OCI-LY7 (cell line): ENCODE data around the gene DNALI1. TPM values are rescaled to one million over a fixed set of nuclear protein-coding genes. Genes with fewer than 3 reads are reported as not detected.
"Not testable (repeated sequence)": the region's sequence is repeated elsewhere in the genome, so short reads cannot be mapped to it uniquely, and the experiment has no call there.

ENCODE experiments used
- BruUV-seq: library from RNA; stranded (reverse); fragments of 400-500 nt; replicated peaks from 2 replicates; lab custom pipeline; 2021; lab: Mats Ljungman, UMichigan
- CTCF ChIA-PET: fragments of 300-600 bp; sonication (Branson Sonifier 250); formaldehyde crosslinking; loops from one replicate; lab custom pipeline; 2022; ENCODE audit warnings: antibody characterized with exemption; ENCODE audit not compliant: unreplicated experiment; lab: Charles Lee
- POLR2A ChIA-PET: fragments of 300-600 bp; sonication (Branson Sonifier 250); formaldehyde crosslinking; loops from one replicate; lab custom pipeline; 2022; ENCODE audit warnings: antibody characterized with exemption; lab: Charles Lee
- DNase-seq: peaks from one replicate; pipeline ENCODE4 v3.0.0-alpha.2; 2015; ENCODE audit warnings: low spot score
- H2AFZ ChIP-seq: fragments of 200-600 bp; sonication (generic), shearing (Covaris generic); 2 replicates; pipeline ENCODE4 v1.6.1; 2014; ENCODE audit warnings: mild to moderate bottlenecking, antibody characterized with exemption, low read length, moderate library complexity
- H3K27ac ChIP-seq: fragments of 200-600 bp; sonication (generic); 2 replicates; pipeline ENCODE4 v1.5.1; 2014; ENCODE audit warnings: mixed run types, low read depth, mild to moderate bottlenecking, moderate library complexity, low read length, inconsistent platforms; ENCODE audit not compliant: poor library complexity, severe bottlenecking
- H3K36me3 ChIP-seq: fragments of 200-600 bp; sonication (generic); 2 replicates; pipeline ENCODE4 v1.6.1; 2014; ENCODE audit warnings: mild to moderate bottlenecking, antibody characterized with exemption, low read length, moderate library complexity, mixed read lengths; ENCODE audit not compliant: insufficient read depth
- H3K4me1 ChIP-seq: fragments of 200-600 bp; sonication (generic); 2 replicates; pipeline ENCODE4 v1.5.1; 2014; ENCODE audit warnings: mild to moderate bottlenecking, low read length; ENCODE audit not compliant: insufficient read depth, poor library complexity, severe bottlenecking
- H3K4me2 ChIP-seq: fragments of 200-600 bp; sonication (generic); 2 replicates; pipeline ENCODE4 v1.6.1; 2014; ENCODE audit warnings: mild to moderate bottlenecking, low read length
- H3K4me3 ChIP-seq: fragments of 200-600 bp; sonication (generic); 2 replicates; pipeline ENCODE4 v1.5.1; 2014; ENCODE audit warnings: mild to moderate bottlenecking, low read depth, low read length; ENCODE audit not compliant: poor library complexity, severe bottlenecking
- H3K79me2 ChIP-seq: fragments of 200-600 bp; sonication (generic); 2 replicates; pipeline ENCODE4 v1.6.1; 2016; ENCODE audit warnings: low read depth, mild to moderate bottlenecking, low read length, moderate library complexity, mixed read lengths; ENCODE audit not compliant: insufficient read depth
- H3K9me2 ChIP-seq: fragments of 200-600 bp; sonication (generic); 2 replicates; pipeline ENCODE4 v1.6.1; 2016; ENCODE audit warnings: mild to moderate bottlenecking, low read length, mixed read lengths; ENCODE audit not compliant: insufficient read depth
- H3K9me3 ChIP-seq: fragments of 200-600 bp; sonication (generic); 2 replicates; pipeline ENCODE4 v1.6.1; 2014; ENCODE audit warnings: mild to moderate bottlenecking, mixed run types, low read length, mixed read lengths
- H4K20me1 ChIP-seq: fragments of 200-600 bp; sonication (generic); 2 replicates; pipeline ENCODE4 v1.6.1; 2014; ENCODE audit warnings: mild to moderate bottlenecking, antibody characterized with exemption, low read length, moderate library complexity, mixed read lengths; ENCODE audit not compliant: insufficient read depth
- CTCF ChIP-seq: fragments of 200-600 bp; sonication (generic); conservative IDR thresholded peaks from 2 replicates; pipeline ENCODE4 v1.5.1; 2014; ENCODE audit warnings: mild to moderate bottlenecking, antibody characterized with exemption, low read length, moderate library complexity, mixed read lengths
- EZH2phosphoT487 ChIP-seq: fragments of 200-600 bp; sonication (generic); IDR thresholded peaks from 2 replicates; pipeline ENCODE4 v1.6.1; 2018; ENCODE audit warnings: low read depth, borderline replicate concordance, mild to moderate bottlenecking, mixed run types, antibody characterized with exemption, low read length, moderate library complexity, mixed read lengths
- intact Hi-C: fragments of 100-400 bp; cut with micrococcal nuclease; formaldehyde crosslinking; loops from one replicate; pipeline ENCODE4 v1.10.0; 2022; ENCODE audit not compliant: unreplicated experiment
- total RNA-seq, 2 experiments: library from RNA; depleted of rRNA in 1 of 2; stranded (reverse); fragments of >200 nt in 1 of 2; shearing (Covaris generic) in 1 of 2; gene quantifications; 2 replicates each; pipeline ENCODE4 v1.2.3, GENCODE V29; 2014 to 2022

Gene DNALI1
- total RNA-seq, 2 experiments from 2014 or later, result not detected

- H3K79me2 ChIP-seq, result no peaks in the 10 kb centered on the region
- intact Hi-C loops, result no loop called here
- no peak overlapping the region for H3K27ac ChIP-seq
- ChIA-PET CTCF (no interaction called here), POLR2A (no interaction called here)
- no peak overlapping the region for H3K4me2 ChIP-seq
- H3K4me3 ChIP-seq, result no peak overlapping the region
- no peak overlapping the region for H2AFZ ChIP-seq
- no peaks in the 10 kb centered on the region for H3K4me1 ChIP-seq
- no peaks in the 10 kb centered on the region; the same call in 1 of the 2 replicates for H4K20me1 ChIP-seq
- H3K36me3 ChIP-seq, result peaks cover 31% of the 10 kb centered on the region
- no peaks in the 10 kb centered on the region for H3K9me3 ChIP-seq
- H3K9me2 ChIP-seq, result no peaks in the 10 kb centered on the region
- no peak for TF ChIP-seq CTCF
- no peak for TF ChIP-seq EZH2phosphoT487
- BruUV-seq, result no TSS peak
- DNase-seq, result no peak
Observed at GRCh38 chr1:37533317-37534093, 23.2 kb upstream of the DNALI1 start.

GRCh38 chr1:37537378-37537777, 19.4 kb upstream of the DNALI1 start:
- BruUV-seq, result TSS peak; percentile 62
- no peaks in the 10 kb centered on the region for H3K9me3 ChIP-seq
- no peak overlapping the region for H3K27ac ChIP-seq
- no peak overlapping the region for H3K4me2 ChIP-seq
- ChIA-PET POLR2A (interaction anchor here (0.6 to 1.3 kb wide), 2 partner anchors 10 to 23 kb away, joined by 3 to 7 read pairs; partner anchors contain the start of gene MEAF6), CTCF (no interaction called here)
- H3K9me2 ChIP-seq, result no peaks in the 10 kb centered on the region
- TF ChIP-seq EZH2phosphoT487, result no peak
- H3K4me1 ChIP-seq, result no peaks in the 10 kb centered on the region
- H3K4me3 ChIP-seq, result no peak overlapping the region
- peaks cover 62% of the 10 kb centered on the region for H3K36me3 ChIP-seq
- H3K79me2 ChIP-seq, result no peaks in the 10 kb centered on the region
- no peaks in the 10 kb centered on the region; the same call in 1 of the 2 replicates for H4K20me1 ChIP-seq
- intact Hi-C loops, result no loop called here
- no peak for DNase-seq
- no peak overlapping the region for H2AFZ ChIP-seq

DNA sequence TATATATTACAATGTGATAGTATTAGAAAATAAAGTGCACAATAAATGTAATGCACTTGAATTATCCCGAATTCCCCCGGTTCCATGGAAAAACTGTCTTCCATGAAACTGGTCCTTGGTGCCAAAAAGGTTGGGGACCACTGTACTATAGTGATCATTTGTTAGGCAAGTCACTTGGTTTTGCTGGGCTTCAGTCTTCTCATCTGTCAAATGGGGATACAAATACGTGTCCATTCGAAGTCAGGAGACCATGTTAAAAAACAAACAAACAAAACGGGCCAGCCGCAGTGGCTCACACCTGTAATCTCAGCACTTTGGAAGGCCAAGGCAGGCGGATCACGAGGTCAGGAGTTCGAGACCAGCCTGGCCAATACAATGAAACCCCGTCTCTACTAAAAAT, 17.6 kb upstream of the DNALI1 start:
- H4K20me1 ChIP-seq, DNase-seq, H3K4me2 ChIP-seq, H2AFZ ChIP-seq, H3K4me3 ChIP-seq, H3K9me3 ChIP-seq, H3K27ac ChIP-seq, H3K9me2 ChIP-seq, BruUV-seq, intact Hi-C loops, H3K79me2 ChIP-seq, CTCF ChIA-PET, H3K4me1 ChIP-seq: not testable (repeated sequence)
- POLR2A ChIA-PET, result interaction anchor here (0.6 kb wide), 1 partner anchor 580 kb away, joined by 3 read pairs; no protein-coding TSS in a partner anchor
- peaks cover 79% of the 10 kb centered on the region for H3K36me3 ChIP-seq
